Subcutaneous abdominal adipose tissue (tissue), 5 donors: ENCODE data around the gene GLRA3.

Source experiments
- H3K27ac ChIP-seq: one replicate; pipeline ENCODE4 v1.7.0; 2013; ENCODE audit warnings: low read depth, mild to moderate bottlenecking, inconsistent platforms, low read length, moderate library complexity
- H3K27me3 ChIP-seq, 5 donors: one replicate each; pipeline ENCODE4 v1.7.0; 2013; ENCODE audit warnings: low read length in 5 of 5, inconsistent platforms in 1 of 5; ENCODE audit not compliant: control insufficient read depth in 5 of 5, insufficient read depth in 4 of 5
- H3K36me3 ChIP-seq, 5 donors: one replicate each; pipeline ENCODE4 v1.7.0; 2013; ENCODE audit warnings: low read length in 5 of 5; ENCODE audit not compliant: control insufficient read depth in 5 of 5, insufficient read depth in 5 of 5
- H3K4me1 ChIP-seq, 5 donors: one replicate each; pipeline ENCODE4 v1.7.0; 2013; ENCODE audit warnings: low read length in 5 of 5, mild to moderate bottlenecking in 3 of 5, moderate library complexity in 1 of 5; ENCODE audit not compliant: control insufficient read depth in 5 of 5, insufficient read depth in 5 of 5
- H3K4me3 ChIP-seq, 5 donors: one replicate each; pipeline ENCODE4 v1.7.0; 2013; ENCODE audit warnings: low read length in 5 of 5, low read depth in 1 of 5
- H3K9ac ChIP-seq, 5 donors: one replicate each; pipeline ENCODE4 v1.7.0; 2013; ENCODE audit warnings: low read length in 5 of 5, mild to moderate bottlenecking in 4 of 5, moderate library complexity in 3 of 5
- H3K9me3 ChIP-seq, 5 donors: one replicate each; pipeline ENCODE4 v1.7.0; 2013; ENCODE audit warnings: low read length in 5 of 5; ENCODE audit not compliant: control insufficient read depth in 5 of 5
- donor health status: healthy.
- donor health status: healthy.
- donor health status: healthy.
- donor health status: healthy.
- donor health status: healthy.

The GLRA3 gene

GRCh38 chr4:174593701-174594100 lies 235.3 kb downstream of the GLRA3 start:
- no peaks in the 10 kb centered on the region for H3K9me3 ChIP-seq
- H3K27ac ChIP-seq = no peak overlapping the region
- no peaks in the 10 kb centered on the region for H3K36me3 ChIP-seq
- no peak overlapping the region for H3K9ac ChIP-seq
- peaks cover 0 to 3% (median 0%) of the 10 kb centered on the region in 5 donors for H3K4me1 ChIP-seq
- H3K4me3 ChIP-seq = no peak overlapping the region
- H3K27me3 ChIP-seq = no peaks in the 10 kb centered on the region

- no peak overlapping the region for H3K27ac ChIP-seq
- H3K27me3 ChIP-seq = no peaks in the 10 kb centered on the region
These were observed 236.1 kb downstream of the GLRA3 start for GRCh38 chr4:174592985-174593335.

DNA sequence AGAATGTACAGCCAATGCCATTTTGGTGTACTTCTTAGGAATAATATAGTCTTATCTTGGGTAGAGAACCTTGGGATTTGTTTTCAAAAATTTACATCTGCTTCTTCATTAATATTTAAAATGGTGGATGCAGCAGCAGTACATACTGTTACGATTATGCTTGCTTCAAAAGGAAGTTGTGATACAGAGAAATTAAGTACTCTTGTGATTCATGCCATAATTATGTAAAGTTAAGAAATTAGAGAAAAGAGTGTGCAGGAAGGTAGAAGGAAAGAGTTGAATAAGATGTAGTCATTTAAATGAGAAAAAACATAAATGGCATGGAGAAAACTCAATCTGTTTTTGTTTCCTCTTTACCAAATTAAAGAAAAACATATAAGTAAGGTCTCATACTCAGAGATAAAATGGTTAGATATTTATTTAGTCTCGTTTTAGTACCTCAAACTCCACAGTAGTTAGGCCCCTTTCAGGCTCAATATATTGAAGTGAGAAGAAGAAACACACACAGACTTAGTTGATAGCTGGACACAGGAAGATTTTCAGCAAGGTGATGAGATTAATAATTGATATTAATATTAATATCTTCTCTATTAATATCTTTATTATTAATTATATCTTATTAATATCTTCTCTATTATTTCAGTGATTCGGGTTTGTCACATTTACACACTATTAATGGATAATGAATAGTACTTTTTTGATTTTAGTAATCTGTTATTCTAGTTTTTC lies 236.6 kb downstream of the GLRA3 start:
- Histone ChIP-seq H3K9ac (no peak overlapping the region), H3K4me3 (no peak overlapping the region), H3K27ac (no peak overlapping the region), H3K27me3 (no peaks in the 10 kb centered on the region), H3K4me1 (peaks cover 0 to 3% (median 0%) of the 10 kb centered on the region in 5 donors), H3K9me3 (no peaks in the 10 kb centered on the region), H3K36me3 (no peaks in the 10 kb centered on the region)

More at GRCh38 chr4:174592985-174593335, 236.1 kb downstream of the GLRA3 start:
- Histone ChIP-seq H3K4me3 (no peak overlapping the region), H3K9ac (no peak overlapping the region), H3K4me1 (peaks cover 0 to 3% (median 0%) of the 10 kb centered on the region in 5 donors), H3K36me3 (no peaks in the 10 kb centered on the region), H3K9me3 (no peaks in the 10 kb centered on the region)

- Histone ChIP-seq H3K9me3 (no peaks in the 10 kb centered on the region), H3K36me3 (no peaks in the 10 kb centered on the region), H3K27ac (no peak overlapping the region)
These were observed 237.6 kb downstream of the GLRA3 start for GRCh38 chr4:174591243-174592021.

GRCh38 chr4:174590336-174590735 lies 238.7 kb downstream of the GLRA3 start:
- H3K9ac ChIP-seq = no peak overlapping the region
- H3K27ac ChIP-seq = no peak overlapping the region
- no peaks in the 10 kb centered on the region for H3K9me3 ChIP-seq
- no peak overlapping the region for H3K4me3 ChIP-seq
- H3K4me1 ChIP-seq = peaks cover 0 to 3% (median 0%) of the 10 kb centered on the region in 5 donors
- H3K27me3 ChIP-seq = no peaks in the 10 kb centered on the region
- H3K36me3 ChIP-seq = no peaks in the 10 kb centered on the region

More at GRCh38 chr4:174591243-174592021, 237.6 kb downstream of the GLRA3 start:
- Histone ChIP-seq H3K27me3 (no peaks in the 10 kb centered on the region), H3K4me1 (peaks cover 0 to 3% (median 0%) of the 10 kb centered on the region in 5 donors), H3K4me3 (no peak overlapping the region), H3K9ac (no peak overlapping the region)
